GM23338 (cell line): ENCODE results near the gene MYNN. TPM values are rescaled to one million over a fixed set of nuclear protein-coding genes. Genes with fewer than 3 reads are reported as not detected.

Experiments used
- ATAC-seq: fragments of 200-7000 bp; cut with Tn5 transposase; 3 replicates; pipeline ENCODE4 v1.9.1; 2020
- DNase-seq: peaks from one replicate; pipeline ENCODE4 v3.0.0-alpha.2; 2015; ENCODE audit warnings: low spot score
- H2AFZ ChIP-seq: fragments of 200-600 bp; sonication (generic); 2 replicates; pipeline ENCODE4 v1.8.0; 2016; ENCODE audit warnings: antibody characterized with exemption, mild to moderate bottlenecking, moderate library complexity
- H3F3A ChIP-seq: fragments of 200-600 bp; sonication (generic); replicated peaks from 2 replicates; pipeline ENCODE4 v1.8.0; 2017; ENCODE audit warnings: antibody characterized with exemption, mixed run types, low read depth
- H3K27ac ChIP-seq: fragments of 200-600 bp; sonication (generic); 2 replicates; pipeline ENCODE4 v1.6.1; 2016; ENCODE audit warnings: low read depth
- H3K27me3 ChIP-seq: fragments of 200-600 bp; sonication (generic); 2 replicates; pipeline ENCODE4 v1.8.0; 2016; ENCODE audit warnings: mild to moderate bottlenecking, mixed run types, moderate library complexity; ENCODE audit not compliant: insufficient read depth
- H3K36me3 ChIP-seq: fragments of 200-600 bp; sonication (generic); 2 replicates; pipeline ENCODE4 v1.8.0; 2016; ENCODE audit warnings: mild to moderate bottlenecking; ENCODE audit not compliant: insufficient read depth
- H3K4me1 ChIP-seq: fragments of 200-600 bp; sonication (generic); 2 replicates; pipeline ENCODE4 v1.8.0; 2016; ENCODE audit warnings: mild to moderate bottlenecking, moderate library complexity; ENCODE audit not compliant: insufficient read depth
- H3K4me2 ChIP-seq: fragments of 200-600 bp; sonication (generic); 2 replicates; pipeline ENCODE4 v1.7.1; 2017; ENCODE audit warnings: mixed run types
- H3K4me3 ChIP-seq: fragments of 200-600 bp; sonication (generic); 2 replicates; pipeline ENCODE4 v1.6.1; 2016; ENCODE audit warnings: mixed run types
- H3K79me2 ChIP-seq: fragments of 200-600 bp; sonication (generic); replicated peaks from 2 replicates; pipeline ENCODE4 v1.8.0; 2017; ENCODE audit warnings: mild to moderate bottlenecking; ENCODE audit not compliant: insufficient read depth
- H3K9me2 ChIP-seq: fragments of 200-600 bp; sonication (generic); 2 replicates; pipeline ENCODE4 v1.8.0; 2017; ENCODE audit not compliant: insufficient read depth
- H4K20me1 ChIP-seq: fragments of 200-600 bp; sonication (generic); replicated peaks from 2 replicates; pipeline ENCODE4 v1.8.0; 2017; ENCODE audit warnings: mild to moderate bottlenecking; ENCODE audit not compliant: insufficient read depth
- H3K27ac Mint-ChIP-seq: 2 replicates; pipeline ENCODE4 v1.8.0; 2020; ENCODE audit warnings: inconsistent platforms, mild to moderate bottlenecking, moderate library complexity, mixed read lengths
- H3K27me3 Mint-ChIP-seq: 3 replicates; pipeline ENCODE4 v1.8.0; 2022; ENCODE audit warnings: low read depth, mild to moderate bottlenecking, moderate library complexity, mixed read lengths, inconsistent platforms; ENCODE audit not compliant: insufficient read depth, poor library complexity
- H3K36me3 Mint-ChIP-seq: 3 replicates; pipeline ENCODE4 v1.8.0; 2021; ENCODE audit warnings: low read depth, mild to moderate bottlenecking, inconsistent platforms, moderate library complexity, mixed read lengths
- H3K4me1 Mint-ChIP-seq: 3 replicates; pipeline ENCODE4 v1.8.0; 2020; ENCODE audit warnings: mild to moderate bottlenecking, inconsistent platforms, mixed read lengths
- H3K4me3 Mint-ChIP-seq: 3 replicates; pipeline ENCODE4 v1.8.0; 2021; ENCODE audit warnings: moderate library complexity, mild to moderate bottlenecking, inconsistent platforms, mixed read lengths
- H3K9me3 Mint-ChIP-seq: 3 replicates; pipeline ENCODE4 v1.8.0; 2020; ENCODE audit warnings: moderate library complexity, mild to moderate bottlenecking, inconsistent platforms, mixed read lengths
- CREB1 ChIP-seq: fragments of 250-450 bp; sonication (Bioruptor Pico); IDR thresholded peaks from 2 replicates; pipeline ENCODE4 v1.5.0; 2020; ENCODE audit warnings: low read depth, mild to moderate bottlenecking, moderate library complexity
- EZH2 ChIP-seq: fragments of 200-600 bp; sonication (generic); IDR thresholded peaks from one replicate; pipeline ENCODE4 v1.8.0; 2017; ENCODE audit warnings: antibody characterized with exemption, mild to moderate bottlenecking, low read depth; ENCODE audit not compliant: unreplicated experiment
- EZH2phosphoT487 ChIP-seq: fragments of 200-600 bp; sonication (generic); IDR thresholded peaks from one replicate; pipeline ENCODE4 v1.8.1; 2018; ENCODE audit warnings: antibody characterized with exemption; ENCODE audit not compliant: unreplicated experiment
- JUNB ChIP-seq: IDR thresholded peaks from one replicate; pipeline ENCODE4 v1.6.1; 2016; ENCODE audit warnings: antibody characterized with exemption; ENCODE audit not compliant: unreplicated experiment
- NANOG ChIP-seq: IDR thresholded peaks from 2 replicates; pipeline ENCODE4 v1.6.1; 2016; ENCODE audit warnings: antibody characterized with exemption, borderline replicate concordance
- POLR2AphosphoS5 ChIP-seq: IDR thresholded peaks from 2 replicates; pipeline ENCODE4 v1.6.1; 2016; ENCODE audit warnings: antibody characterized with exemption, low read depth
- STAT1 ChIP-seq: IDR thresholded peaks from one replicate; pipeline ENCODE4 v1.6.1; 2016; ENCODE audit warnings: antibody characterized with exemption; ENCODE audit not compliant: unreplicated experiment
- ZNF114 ChIP-seq: fragments of 250-450 bp; sonication (Bioruptor Pico); IDR thresholded peaks from 2 replicates; pipeline ENCODE4 v1.5.0; 2020; ENCODE audit warnings: mild to moderate bottlenecking, moderate library complexity
- ZNF331 ChIP-seq: fragments of 250-450 bp; sonication (Bioruptor Pico); IDR thresholded peaks from 2 replicates; pipeline ENCODE4 v1.5.0; 2020; ENCODE audit warnings: low read depth, mild to moderate bottlenecking, moderate library complexity
- ZNF462 ChIP-seq: fragments of 250-450 bp; sonication (Bioruptor Pico); IDR thresholded peaks from 2 replicates; pipeline ENCODE4 v1.5.0; 2020; ENCODE audit warnings: mild to moderate bottlenecking, moderate library complexity
- polyA plus RNA-seq: library from polyadenylated mRNA; unstranded; fragments of >200 nt; fragmentation: Nextera tagmentation; extraction: Ambion mirVana; gene quantifications from 2 replicates; pipeline ENCODE4 v1.2.1, GENCODE V29; 2016
- total RNA-seq: library from RNA; depleted of rRNA; stranded (reverse); fragments of >200 nt; shearing (Covaris generic); gene quantifications from 2 replicates; pipeline ENCODE4 v1.2.3, GENCODE V29; 2014
- TF ChIP-seq, protein P1 (sequence below), 2 experiments: fragments of 200-600 bp in 1 of 2; sonication (generic) in 1 of 2; conservative IDR thresholded peaks; 2 replicates each; pipeline versions ENCODE4 v1.5.1 to v1.6.1; 2016 to 2017; ENCODE audit warnings: antibody characterized with exemption in 2 of 2, low read depth in 2 of 2, mild to moderate bottlenecking in 2 of 2, moderate library complexity in 1 of 2
- TF ChIP-seq, protein P2 (sequence below): IDR thresholded peaks from one replicate; pipeline ENCODE4 v1.6.1; 2018; ENCODE audit warnings: antibody characterized with exemption; ENCODE audit not compliant: unreplicated experiment
- TF ChIP-seq, protein P3 (sequence below): IDR thresholded peaks from 2 replicates; pipeline ENCODE4 v1.6.1; 2016; ENCODE audit warnings: antibody characterized with exemption

Gene MYNN
- total and polyA plus RNA-seq, 2 experiments from 2014 or later = 14.2 to 19.4 TPM

- Histone ChIP-seq H3K27ac (no peak overlapping the region), H3K4me1 (no peaks in the 10 kb centered on the region), H4K20me1 (no peaks in the 10 kb centered on the region), H2AFZ (no peak overlapping the region), H3K27me3 (no peaks in the 10 kb centered on the region), H3K4me2 (no peak overlapping the region), H3F3A (no peaks in the 10 kb centered on the region), H3K9me2 (no peaks in the 10 kb centered on the region), H3K79me2 (no peaks in the 10 kb centered on the region), H3K4me3 (no peak overlapping the region), H3K36me3 (no peaks in the 10 kb centered on the region)
- ATAC-seq = no peak
- no peaks in the 10 kb centered on the region for H3K4me1 Mint-ChIP-seq
- no peak overlapping the region for H3K27ac Mint-ChIP-seq
- DNase-seq = no peak
- no peak overlapping the region for H3K4me3 Mint-ChIP-seq
- H3K36me3 Mint-ChIP-seq = no peaks in the 10 kb centered on the region
- H3K27me3 Mint-ChIP-seq = peaks cover 2% of the 10 kb centered on the region
- no peak for TF ChIP-seq ZNF331 (CRISPR knock-in tag)
- no peak for TF ChIP-seq POLR2AphosphoS5
- no peak for TF ChIP-seq JUNB
- TF ChIP-seq, protein P1, sequence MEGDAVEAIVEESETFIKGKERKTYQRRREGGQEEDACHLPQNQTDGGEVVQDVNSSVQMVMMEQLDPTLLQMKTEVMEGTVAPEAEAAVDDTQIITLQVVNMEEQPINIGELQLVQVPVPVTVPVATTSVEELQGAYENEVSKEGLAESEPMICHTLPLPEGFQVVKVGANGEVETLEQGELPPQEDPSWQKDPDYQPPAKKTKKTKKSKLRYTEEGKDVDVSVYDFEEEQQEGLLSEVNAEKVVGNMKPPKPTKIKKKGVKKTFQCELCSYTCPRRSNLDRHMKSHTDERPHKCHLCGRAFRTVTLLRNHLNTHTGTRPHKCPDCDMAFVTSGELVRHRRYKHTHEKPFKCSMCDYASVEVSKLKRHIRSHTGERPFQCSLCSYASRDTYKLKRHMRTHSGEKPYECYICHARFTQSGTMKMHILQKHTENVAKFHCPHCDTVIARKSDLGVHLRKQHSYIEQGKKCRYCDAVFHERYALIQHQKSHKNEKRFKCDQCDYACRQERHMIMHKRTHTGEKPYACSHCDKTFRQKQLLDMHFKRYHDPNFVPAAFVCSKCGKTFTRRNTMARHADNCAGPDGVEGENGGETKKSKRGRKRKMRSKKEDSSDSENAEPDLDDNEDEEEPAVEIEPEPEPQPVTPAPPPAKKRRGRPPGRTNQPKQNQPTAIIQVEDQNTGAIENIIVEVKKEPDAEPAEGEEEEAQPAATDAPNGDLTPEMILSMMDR (conservative IDR thresholded peaks at IDR 0.05; ENCODE audit: low read depth in 2 of 2) = no peak
- TF ChIP-seq, protein P2, sequence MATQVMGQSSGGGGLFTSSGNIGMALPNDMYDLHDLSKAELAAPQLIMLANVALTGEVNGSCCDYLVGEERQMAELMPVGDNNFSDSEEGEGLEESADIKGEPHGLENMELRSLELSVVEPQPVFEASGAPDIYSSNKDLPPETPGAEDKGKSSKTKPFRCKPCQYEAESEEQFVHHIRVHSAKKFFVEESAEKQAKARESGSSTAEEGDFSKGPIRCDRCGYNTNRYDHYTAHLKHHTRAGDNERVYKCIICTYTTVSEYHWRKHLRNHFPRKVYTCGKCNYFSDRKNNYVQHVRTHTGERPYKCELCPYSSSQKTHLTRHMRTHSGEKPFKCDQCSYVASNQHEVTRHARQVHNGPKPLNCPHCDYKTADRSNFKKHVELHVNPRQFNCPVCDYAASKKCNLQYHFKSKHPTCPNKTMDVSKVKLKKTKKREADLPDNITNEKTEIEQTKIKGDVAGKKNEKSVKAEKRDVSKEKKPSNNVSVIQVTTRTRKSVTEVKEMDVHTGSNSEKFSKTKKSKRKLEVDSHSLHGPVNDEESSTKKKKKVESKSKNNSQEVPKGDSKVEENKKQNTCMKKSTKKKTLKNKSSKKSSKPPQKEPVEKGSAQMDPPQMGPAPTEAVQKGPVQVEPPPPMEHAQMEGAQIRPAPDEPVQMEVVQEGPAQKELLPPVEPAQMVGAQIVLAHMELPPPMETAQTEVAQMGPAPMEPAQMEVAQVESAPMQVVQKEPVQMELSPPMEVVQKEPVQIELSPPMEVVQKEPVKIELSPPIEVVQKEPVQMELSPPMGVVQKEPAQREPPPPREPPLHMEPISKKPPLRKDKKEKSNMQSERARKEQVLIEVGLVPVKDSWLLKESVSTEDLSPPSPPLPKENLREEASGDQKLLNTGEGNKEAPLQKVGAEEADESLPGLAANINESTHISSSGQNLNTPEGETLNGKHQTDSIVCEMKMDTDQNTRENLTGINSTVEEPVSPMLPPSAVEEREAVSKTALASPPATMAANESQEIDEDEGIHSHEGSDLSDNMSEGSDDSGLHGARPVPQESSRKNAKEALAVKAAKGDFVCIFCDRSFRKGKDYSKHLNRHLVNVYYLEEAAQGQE = no peak
- no peak for TF ChIP-seq EZH2phosphoT487
- no peak for TF ChIP-seq ZNF114 (CRISPR knock-in tag)
- TF ChIP-seq ZNF462 (CRISPR knock-in tag) = no peak
- TF ChIP-seq EZH2 = no peak
- no peak for TF ChIP-seq NANOG
- no peak for TF ChIP-seq CREB1 (CRISPR knock-in tag)
- TF ChIP-seq, protein P3, sequence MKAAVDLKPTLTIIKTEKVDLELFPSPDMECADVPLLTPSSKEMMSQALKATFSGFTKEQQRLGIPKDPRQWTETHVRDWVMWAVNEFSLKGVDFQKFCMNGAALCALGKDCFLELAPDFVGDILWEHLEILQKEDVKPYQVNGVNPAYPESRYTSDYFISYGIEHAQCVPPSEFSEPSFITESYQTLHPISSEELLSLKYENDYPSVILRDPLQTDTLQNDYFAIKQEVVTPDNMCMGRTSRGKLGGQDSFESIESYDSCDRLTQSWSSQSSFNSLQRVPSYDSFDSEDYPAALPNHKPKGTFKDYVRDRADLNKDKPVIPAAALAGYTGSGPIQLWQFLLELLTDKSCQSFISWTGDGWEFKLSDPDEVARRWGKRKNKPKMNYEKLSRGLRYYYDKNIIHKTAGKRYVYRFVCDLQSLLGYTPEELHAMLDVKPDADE = no peak
- no peak for TF ChIP-seq STAT1
- H3K9me3 Mint-ChIP-seq = no peaks in the 10 kb centered on the region
These were observed 54.5 kb downstream of the MYNN start for GRCh38 chr3:169827712-169828111.
